Natural killer cell (primary cell): Measurements from ENCODE around the gene TMC4. TPM values are rescaled to one million over a fixed set of nuclear protein-coding genes. Genes with fewer than 3 reads are reported as not detected.

Source experiments
- ATAC-seq, 3 donors: fragments of 150-1000 bp in 2 of 3; fragments of 200-7000 bp in 1 of 3; cut with Tn5 transposase; 1 replicate in 1 of 3; 2 replicates in 2 of 3; pipeline ENCODE4 v1.10.0; 2021; ENCODE audit warnings: mild to moderate bottlenecking in 2 of 3, moderate library complexity in 2 of 3
- DNase-seq, 2 donors: peaks; one replicate each; pipeline versions ENCODE4 v3.0.0 to v3.0.0-alpha.2; 2013 to 2021; ENCODE audit warnings: mixed read lengths in 1 of 2
- H3K27ac ChIP-seq: one replicate; pipeline ENCODE4 v1.5.1; 2013; ENCODE audit warnings: mild to moderate bottlenecking, low read length
- H3K27me3 ChIP-seq: one replicate; pipeline ENCODE4 v1.6.1; 2013; ENCODE audit warnings: low read length; ENCODE audit not compliant: control insufficient read depth, insufficient read depth
- H3K36me3 ChIP-seq: one replicate; pipeline ENCODE4 v1.6.1; 2013; ENCODE audit warnings: low read length; ENCODE audit not compliant: control insufficient read depth, insufficient read depth
- H3K4me1 ChIP-seq: one replicate; pipeline ENCODE4 v1.6.1; 2013; ENCODE audit warnings: low read length; ENCODE audit not compliant: control insufficient read depth, insufficient read depth
- H3K4me3 ChIP-seq: one replicate; pipeline ENCODE4 v1.5.1; 2013; ENCODE audit warnings: low read length
- H3K9me3 ChIP-seq: one replicate; pipeline ENCODE4 v1.6.1; 2013; ENCODE audit warnings: low read length; ENCODE audit not compliant: control insufficient read depth, insufficient read depth
- H3K27ac Mint-ChIP-seq, 2 donors: one replicate each; pipeline ENCODE4 v1.8.0; 2022; ENCODE audit warnings: mild to moderate bottlenecking in 2 of 2, mixed read lengths in 2 of 2, moderate library complexity in 1 of 2
- H3K27me3 Mint-ChIP-seq, 2 donors: one replicate each; pipeline ENCODE4 v1.8.0; 2022; ENCODE audit warnings: low read depth in 2 of 2, mixed read lengths in 2 of 2
- H3K36me3 Mint-ChIP-seq: one replicate; pipeline ENCODE4 v1.8.0; 2022; ENCODE audit warnings: mixed read lengths
- H3K4me1 Mint-ChIP-seq, 2 donors: one replicate each; pipeline ENCODE4 v1.8.0; 2022; ENCODE audit warnings: mixed read lengths in 2 of 2
- H3K4me3 Mint-ChIP-seq: one replicate; pipeline ENCODE4 v1.8.0; 2022; ENCODE audit warnings: mild to moderate bottlenecking, moderate library complexity, mixed read lengths
- H3K9me3 Mint-ChIP-seq, 2 donors: one replicate each; pipeline ENCODE4 v1.8.0; 2022; ENCODE audit warnings: mixed read lengths in 2 of 2
- whole genome bisulfite sequencing: methylation state at CpG from one replicate; pipeline ENCODE4 v1.1.7; 2013; ENCODE audit warnings: missing lambda C conversion rate; ENCODE audit not compliant: insufficient coverage; 5-methylcytosine and 5-hydroxymethylcytosine counted together
- intact Hi-C: fragments of 100-400 bp; cut with micrococcal nuclease; formaldehyde crosslinking; loops from one replicate; pipeline ENCODE4 v1.14.2; 2022
- total RNA-seq, 4 donors: library from RNA; stranded (reverse); fragments of 120-200 nt in 1 of 4; gene quantifications; one replicate each; pipeline versions ENCODE4 v1.2.3 to v1.2.4, GENCODE V29; 2013 to 2022
- TF ChIP-seq, protein P1 (sequence below): fragments of 200-600 bp; IDR thresholded peaks from one replicate; pipeline ENCODE4 v1.8.0; 2022; ENCODE audit warnings: antibody characterized with exemption

TMC4 gene
- total RNA-seq, 3 donors from 2014 or later (not counting 1 experiment from before 2014, with no cell fraction given), result 7.2 to 8.2 (median 7.5) TPM

DNA sequence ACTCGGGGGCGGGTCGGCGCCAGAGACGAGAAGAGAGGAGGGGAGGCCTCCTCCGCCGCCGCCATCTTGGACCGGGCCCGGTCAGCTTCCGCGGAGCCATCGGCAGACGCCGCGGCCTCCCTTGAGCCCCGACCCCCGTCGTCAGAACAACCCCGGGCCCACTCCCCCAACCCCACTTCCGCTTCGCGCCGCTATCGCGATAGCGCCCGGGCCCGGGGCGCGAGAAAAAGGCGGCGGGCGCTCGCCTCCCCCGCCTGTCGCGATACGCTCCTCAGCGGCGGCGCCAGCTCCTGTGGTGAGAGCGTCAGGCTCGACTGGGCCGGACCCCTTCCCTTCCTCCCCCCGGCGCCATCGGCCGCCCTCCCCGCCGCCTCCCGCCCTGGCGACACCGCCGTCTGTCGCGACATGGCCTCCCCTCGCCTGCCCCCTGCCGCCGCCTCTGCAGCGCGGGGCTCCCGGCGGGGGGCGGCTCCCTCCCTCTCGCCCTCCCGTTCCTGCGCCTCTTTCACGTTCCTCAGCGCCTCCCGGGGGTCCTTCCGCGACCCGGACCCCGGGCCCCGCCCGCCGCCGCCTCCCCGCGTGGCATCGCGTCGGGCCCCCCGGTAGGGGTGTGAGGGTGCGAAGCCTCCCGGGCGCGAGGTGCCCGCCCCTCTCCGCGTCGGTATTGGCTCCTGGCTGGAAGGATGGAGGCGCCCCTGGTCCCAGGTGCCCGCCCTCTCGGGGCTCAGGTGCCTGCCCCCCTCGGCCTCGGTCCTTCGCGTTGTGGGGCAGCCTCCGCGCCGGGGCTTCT lies 35.1 kb downstream of the TMC4 start, which contains the start of gene CNOT3:
CNOT3 (plus strand) TSS at position 64 of the 790 bp plus-strand sequence. CDS start 5,217 bp downstream, outside the sequence.
- intact Hi-C loops, result loop anchor here (1.0 kb wide), 4 partner anchors 21 to 52 kb away; partner anchors contain the start of genes LENG1, NDUFA3, PRPF31 and TFPT
- H3K27ac Mint-ChIP-seq, result peak within 1 kb of the TSS; percentile 80 to 90
- no peaks in the 10 kb centered on the region for H3K27me3 Mint-ChIP-seq
- H3K9me3 ChIP-seq, result peaks cover 3% of the 10 kb centered on the region
- no peaks in the 10 kb centered on the region for H3K27me3 ChIP-seq
- H3K4me3 Mint-ChIP-seq, result peak within 1 kb of the TSS; percentile 95
- TF ChIP-seq, protein P1, sequence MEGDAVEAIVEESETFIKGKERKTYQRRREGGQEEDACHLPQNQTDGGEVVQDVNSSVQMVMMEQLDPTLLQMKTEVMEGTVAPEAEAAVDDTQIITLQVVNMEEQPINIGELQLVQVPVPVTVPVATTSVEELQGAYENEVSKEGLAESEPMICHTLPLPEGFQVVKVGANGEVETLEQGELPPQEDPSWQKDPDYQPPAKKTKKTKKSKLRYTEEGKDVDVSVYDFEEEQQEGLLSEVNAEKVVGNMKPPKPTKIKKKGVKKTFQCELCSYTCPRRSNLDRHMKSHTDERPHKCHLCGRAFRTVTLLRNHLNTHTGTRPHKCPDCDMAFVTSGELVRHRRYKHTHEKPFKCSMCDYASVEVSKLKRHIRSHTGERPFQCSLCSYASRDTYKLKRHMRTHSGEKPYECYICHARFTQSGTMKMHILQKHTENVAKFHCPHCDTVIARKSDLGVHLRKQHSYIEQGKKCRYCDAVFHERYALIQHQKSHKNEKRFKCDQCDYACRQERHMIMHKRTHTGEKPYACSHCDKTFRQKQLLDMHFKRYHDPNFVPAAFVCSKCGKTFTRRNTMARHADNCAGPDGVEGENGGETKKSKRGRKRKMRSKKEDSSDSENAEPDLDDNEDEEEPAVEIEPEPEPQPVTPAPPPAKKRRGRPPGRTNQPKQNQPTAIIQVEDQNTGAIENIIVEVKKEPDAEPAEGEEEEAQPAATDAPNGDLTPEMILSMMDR, result no peak
- WGBS, result under 1% methylated on average over 100 of the region's 103 CpGs
- H3K36me3 ChIP-seq, result peaks cover 8% of the 10 kb centered on the region
- H3K4me1 ChIP-seq, result peaks cover 41% of the 10 kb centered on the region
- no peaks in the 10 kb centered on the region for H3K9me3 Mint-ChIP-seq
- H3K27ac ChIP-seq, result peak within 1 kb of the TSS; percentile 94
- H3K4me3 ChIP-seq, result peak within 1 kb of the TSS; percentile 76
- ATAC-seq, result no peak
- peaks cover 50 to 64% of the 10 kb centered on the region in 2 donors for H3K4me1 Mint-ChIP-seq
- peak; percentile 38 to 62 for DNase-seq
- H3K36me3 Mint-ChIP-seq, result no peaks in the 10 kb centered on the region

DNA sequence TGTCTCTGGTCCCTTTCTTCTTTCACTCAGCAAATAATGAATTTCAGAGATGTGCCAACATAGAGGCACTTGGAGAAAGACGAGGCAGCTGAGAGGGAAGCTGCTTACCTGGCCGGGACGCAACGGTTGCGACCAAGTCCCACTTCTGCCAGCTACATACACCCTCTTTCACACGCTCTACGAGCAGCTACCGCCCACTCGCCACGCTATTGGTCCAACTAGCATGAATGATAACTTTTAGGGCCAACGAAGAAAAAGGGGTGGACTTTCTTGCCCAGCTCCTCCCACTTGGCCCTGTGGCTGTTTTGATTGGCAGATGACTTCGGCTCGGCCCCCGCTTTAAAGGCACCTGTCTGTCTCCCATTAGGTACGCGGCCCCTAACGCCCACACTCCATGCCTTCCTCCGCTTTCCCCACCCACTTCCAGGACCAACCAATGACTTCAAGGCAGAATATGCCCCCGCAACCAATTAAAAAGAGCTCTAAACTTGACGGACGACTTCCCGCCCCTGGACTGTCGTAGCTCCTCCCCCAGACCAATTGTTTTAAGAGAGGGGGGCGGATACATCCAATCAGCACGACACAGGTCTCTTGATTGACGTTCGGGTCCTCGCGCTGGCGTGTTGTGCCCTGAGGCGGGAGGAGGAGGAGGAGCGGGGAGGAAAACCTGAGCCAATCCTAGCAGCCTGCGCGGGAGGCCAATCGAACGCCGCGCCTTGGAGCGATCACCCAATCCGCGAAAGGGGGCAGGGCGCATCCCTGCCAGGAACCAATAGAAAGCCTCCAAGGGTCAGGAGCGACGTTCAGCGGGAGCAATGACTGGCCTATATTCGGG lies 35.9 kb downstream of the TMC4 start:
- Histone ChIP-seq H3K9me3 (peaks cover 3% of the 10 kb centered on the region), H3K36me3 (peaks cover 3% of the 10 kb centered on the region), H3K4me3 (peak overlapping the region; percentile 76), H3K4me1 (peaks cover 41% of the 10 kb centered on the region), H3K27me3 (no peaks in the 10 kb centered on the region), H3K27ac (peak overlapping the region; percentile 94)
- peak overlapping the region; percentile 80 to 90 for H3K27ac Mint-ChIP-seq
- H3K4me1 Mint-ChIP-seq, result peaks cover 48 to 56% of the 10 kb centered on the region in 2 donors
- intact Hi-C loops, result loop anchor here (1.0 kb wide), 4 partner anchors 22 to 53 kb away; partner anchors contain the start of genes LENG1, NDUFA3, PRPF31 and TFPT
- no peaks in the 10 kb centered on the region for H3K27me3 Mint-ChIP-seq
- 0% methylated on average over 46 of the region's 46 CpGs for WGBS
- H3K4me3 Mint-ChIP-seq, result peak overlapping the region; percentile 95
- ATAC-seq (peak; percentile 76 to 90 (median 79)), DNase-seq (peak; percentile 98 to 100)
- no peaks in the 10 kb centered on the region for H3K9me3 Mint-ChIP-seq
- TF ChIP-seq, protein P1, result no peak
- H3K36me3 Mint-ChIP-seq, result no peaks in the 10 kb centered on the region

DNA sequence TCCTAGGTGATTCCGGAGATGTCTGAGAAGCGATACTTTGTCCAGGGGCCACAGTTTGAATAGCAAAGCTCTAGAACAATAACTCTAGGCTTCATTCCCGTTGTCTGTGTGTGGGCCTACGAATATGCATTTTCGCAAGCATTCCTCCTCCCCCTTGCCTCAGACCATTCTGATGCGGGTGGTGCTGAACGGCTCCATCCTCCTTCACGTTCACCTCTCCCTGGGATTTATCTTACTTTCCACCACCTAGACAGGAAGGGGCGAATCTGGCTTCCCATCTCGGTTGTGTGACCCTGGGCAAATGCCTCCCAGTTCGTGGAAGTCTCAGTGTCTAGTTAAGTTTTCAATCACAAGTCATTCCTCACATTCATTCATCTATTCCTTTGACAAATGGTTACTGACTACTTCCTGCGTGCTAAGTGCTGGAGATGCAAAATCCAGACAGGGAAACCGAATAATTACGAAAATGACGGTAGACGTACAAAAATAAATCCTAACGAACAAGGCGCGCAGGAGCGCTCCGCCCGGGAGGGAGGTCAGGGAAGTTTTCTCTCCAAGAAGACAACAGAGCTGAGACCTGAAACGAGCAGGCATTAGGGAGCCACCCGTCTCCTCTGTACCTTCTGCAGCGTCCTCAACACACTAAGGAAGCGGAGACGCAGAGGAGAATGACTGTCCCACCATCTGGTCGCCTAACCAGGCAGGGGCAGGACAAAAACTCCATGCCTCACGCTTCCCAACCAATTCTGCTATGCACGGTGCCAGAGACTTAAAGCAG lies 36.7 kb downstream of the TMC4 start:
- H3K4me3 ChIP-seq, result peak overlapping the region; percentile 44
- peaks cover 3% of the 10 kb centered on the region for H3K9me3 ChIP-seq
- no peaks in the 10 kb centered on the region for H3K36me3 Mint-ChIP-seq
- no peak for ATAC-seq
- H3K27me3 Mint-ChIP-seq, result no peaks in the 10 kb centered on the region
- TF ChIP-seq, protein P1, result no peak
- intact Hi-C loops, result no loop called here
- H3K27ac ChIP-seq, result peak overlapping the region; percentile 47
- DNase-seq, result peak; percentile 25 to 27
- peaks cover 6% of the 10 kb centered on the region for H3K36me3 ChIP-seq
- H3K27me3 ChIP-seq, result no peaks in the 10 kb centered on the region
- H3K27ac Mint-ChIP-seq, result peak overlapping the region; percentile 80 to 90
- peaks cover 41 to 50% of the 10 kb centered on the region in 2 donors for H3K4me1 Mint-ChIP-seq
- peak overlapping the region; percentile 95 for H3K4me3 Mint-ChIP-seq
- peaks cover 41% of the 10 kb centered on the region for H3K4me1 ChIP-seq
- no peaks in the 10 kb centered on the region for H3K9me3 Mint-ChIP-seq
- WGBS, result 5% methylated on average over 30 of the region's 30 CpGs
